Peyer's patch (tissue), 4 donors: ENCODE results near the gene FBXL3. TPM values are rescaled to one million over a fixed set of nuclear protein-coding genes. Genes with fewer than 3 reads are reported as not detected.
"Not testable (repeated sequence)": the region's sequence is repeated elsewhere in the genome, so short reads cannot be mapped to it uniquely, and the experiment has no call there.

Experiments
- DNase-seq, 3 donors: peaks; one replicate each; pipeline ENCODE4 v3.0.0-alpha.2; 2017 to 2019
- H3K27ac ChIP-seq, 4 donors: fragments of 200-600 bp; sonication (generic); one replicate each; pipeline ENCODE4 v1.5.1; 2016 to 2019
- H3K27me3 ChIP-seq, 2 donors: fragments of 200-600 bp; sonication (generic); one replicate each; pipeline ENCODE4 v1.5.1; 2019
- H3K36me3 ChIP-seq, 3 donors: fragments of 200-600 bp; sonication (generic); one replicate each; pipeline ENCODE4 v1.5.1; 2016 to 2019
- H3K4me1 ChIP-seq, 4 donors: fragments of 200-600 bp; sonication (generic); one replicate each; pipeline ENCODE4 v1.5.1; 2016 to 2019
- H3K4me3 ChIP-seq, 4 donors: fragments of 200-600 bp; sonication (generic); 1 replicate in 3 of 4; 2 replicates in 1 of 4; pipeline ENCODE4 v1.5.1; 2016 to 2019; ENCODE audit warnings: mild to moderate bottlenecking in 1 of 4
- H3K9me3 ChIP-seq, 4 donors: fragments of 200-600 bp; sonication (generic); one replicate each; pipeline ENCODE4 v1.5.1; 2016 to 2019; ENCODE audit warnings: mild to moderate bottlenecking in 1 of 4
- CTCF ChIP-seq, 6 experiments: fragments of 450-650 bp in 4 of 6; fragments of 200-600 bp in 2 of 6; sonication (generic) in 1 of 6; IDR thresholded peaks; one replicate each; pipeline ENCODE4 v1.5.1; 2017 to 2019; ENCODE audit warnings: antibody characterized with exemption in 6 of 6, mild to moderate bottlenecking in 3 of 6, moderate library complexity in 1 of 6
- POLR2A ChIP-seq, 2 donors: fragments of 450-650 bp; IDR thresholded peaks; one replicate each; pipeline ENCODE4 v1.5.1; 2017; ENCODE audit warnings: antibody characterized with exemption in 2 of 2, mild to moderate bottlenecking in 2 of 2, moderate library complexity in 2 of 2
- total RNA-seq, 4 donors: library from RNA; depleted of rRNA; stranded (reverse); fragments of >200 nt; gene quantifications; one replicate each; pipeline ENCODE4 v1.1.0, GENCODE V29; 2016

Gene FBXL3
- total RNA-seq, 4 donors from 2014 or later: 48.7 to 66.2 (median 52.7) TPM

- H3K27me3 ChIP-seq: no peaks in the 10 kb centered on the region
- H3K36me3 ChIP-seq: no peaks in the 10 kb centered on the region
- no peak for DNase-seq
- H3K4me3 ChIP-seq: no peak overlapping the region
- no peak overlapping the region for H3K27ac ChIP-seq
- no peaks in the 10 kb centered on the region for H3K9me3 ChIP-seq
- TF ChIP-seq POLR2A (IDR thresholded peaks at IDR 0.05): no peak
- no peak for TF ChIP-seq CTCF (IDR thresholded peaks at IDR 0.05)
- H3K4me1 ChIP-seq: no peaks in the 10 kb centered on the region
These were observed 57.2 kb downstream of the FBXL3 start for GRCh38 chr13:76969488-76970365.

- H3K27ac ChIP-seq: no peak overlapping the region
- H3K9me3 ChIP-seq: no peaks in the 10 kb centered on the region
- H3K27me3 ChIP-seq: no peaks in the 10 kb centered on the region
- H3K4me3 ChIP-seq: no peak overlapping the region
- no peak for TF ChIP-seq CTCF (IDR thresholded peaks at IDR 0.05)
- TF ChIP-seq POLR2A (IDR thresholded peaks at IDR 0.05): no peak
- no peak for DNase-seq
- no peaks in the 10 kb centered on the region for H3K4me1 ChIP-seq
- H3K36me3 ChIP-seq: no peaks in the 10 kb centered on the region
These were observed 58.9 kb downstream of the FBXL3 start for GRCh38 chr13:76968041-76968440.

GRCh38 chr13:76967031-76967430 lies 59.9 kb downstream of the FBXL3 start:
- H3K4me1 ChIP-seq: no peaks in the 10 kb centered on the region

GRCh38 chr13:76965759-76966421 lies 61.1 kb downstream of the FBXL3 start:
- Histone ChIP-seq H3K9me3 (no peaks in the 10 kb centered on the region), H3K36me3 (no peaks in the 10 kb centered on the region), H3K27ac (no peak overlapping the region), H3K4me1 (no peaks in the 10 kb centered on the region), H3K27me3 (no peaks in the 10 kb centered on the region), H3K4me3 (no peak overlapping the region)
- peak in 1 of 3 donors; percentile 50 for DNase-seq
- TF ChIP-seq CTCF (IDR thresholded peaks at IDR 0.05): no peak
- TF ChIP-seq POLR2A (IDR thresholded peaks at IDR 0.05): no peak

More at GRCh38 chr13:76967031-76967430, 59.9 kb downstream of the FBXL3 start:
- Histone ChIP-seq H3K27me3 (no peaks in the 10 kb centered on the region), H3K27ac (no peak overlapping the region), H3K9me3 (no peaks in the 10 kb centered on the region), H3K4me3 (no peak overlapping the region), H3K36me3 (no peaks in the 10 kb centered on the region)
- no peak for DNase-seq
- TF ChIP-seq POLR2A (IDR thresholded peaks at IDR 0.05) (no peak), CTCF (IDR thresholded peaks at IDR 0.05) (no peak)

GRCh38 chr13:76959734-76960133 lies 67.2 kb downstream of the FBXL3 start:
- not testable (repeated sequence) for H3K36me3 ChIP-seq, H3K27me3 ChIP-seq, DNase-seq, H3K27ac ChIP-seq, H3K4me1 ChIP-seq, H3K4me3 ChIP-seq
- peaks cover 0 to 12% (median 5%) of the 10 kb centered on the region in 4 donors for H3K9me3 ChIP-seq

- no peak overlapping the region for H3K4me3 ChIP-seq
- no peak overlapping the region for H3K27ac ChIP-seq
- no peaks in the 10 kb centered on the region for H3K36me3 ChIP-seq
- DNase-seq: no peak
- H3K4me1 ChIP-seq: no peaks in the 10 kb centered on the region
- TF ChIP-seq CTCF (IDR thresholded peaks at IDR 0.05) (no peak), POLR2A (IDR thresholded peaks at IDR 0.05) (no peak)
- H3K9me3 ChIP-seq: peaks cover 0 to 12% (median 5%) of the 10 kb centered on the region in 4 donors
- H3K27me3 ChIP-seq: no peaks in the 10 kb centered on the region
These were observed 68.0 kb downstream of the FBXL3 start for GRCh38 chr13:76958841-76959432.
